Activated naive CD4-positive, alpha-beta T cell treated with anti-CD3 and anti-CD28 coated beads for 36 hours (primary cell): ENCODE data around the gene NR1I2. TPM values are rescaled to one million over a fixed set of nuclear protein-coding genes. Genes with fewer than 3 reads are reported as not detected.
A peak's percentile ranks its signal among the peaks of the same experiment; 100 is the strongest.

Experiments
- CTCF ChIA-PET: fragments of 350-600 bp; sonication (Branson Sonifier 250); formaldehyde crosslinking; loops from one replicate; lab custom pipeline; 2021; ENCODE audit warnings: antibody characterized with exemption; lab: Charles Lee
- DNase-seq: peaks from one replicate; pipeline ENCODE4 v3.0.0-alpha.2; 2020
- H3K27ac Mint-ChIP-seq: one replicate; pipeline ENCODE4 v1.8.0; 2021; ENCODE audit warnings: mild to moderate bottlenecking, mixed read lengths
- H3K27me3 Mint-ChIP-seq: one replicate; pipeline ENCODE4 v1.8.0; 2021; ENCODE audit warnings: low read depth, mixed read lengths
- H3K36me3 Mint-ChIP-seq: one replicate; pipeline ENCODE4 v1.8.0; 2021; ENCODE audit warnings: low read depth, mixed read lengths
- H3K4me1 Mint-ChIP-seq: one replicate; pipeline ENCODE4 v1.8.0; 2021; ENCODE audit warnings: low read depth, mixed read lengths
- H3K4me3 Mint-ChIP-seq: one replicate; pipeline ENCODE4 v1.8.0; 2021; ENCODE audit warnings: mild to moderate bottlenecking, moderate library complexity, mixed read lengths
- H3K9me3 Mint-ChIP-seq: one replicate; pipeline ENCODE4 v1.8.0; 2021; ENCODE audit warnings: mixed read lengths
- intact Hi-C: fragments of 100-400 bp; cut with micrococcal nuclease; formaldehyde crosslinking; loops from one replicate; pipeline ENCODE4 v1.15.1; 2023
- total RNA-seq, 2 experiments: library from RNA; stranded (reverse); gene quantifications; one replicate each; pipeline ENCODE4 v1.2.3, GENCODE V29; 2021

The NR1I2 gene
- total RNA-seq, 2 experiments from 2014 or later, result 0.88 to 0.89 TPM

- CTCF ChIA-PET, result interaction anchor here (0.9 to 2.3 kb wide), 4 partner anchors 82 to 608 kb away, joined by 3 to 5 read pairs (median 4); no protein-coding TSS in a partner anchor
- no peaks in the 10 kb centered on the region for H3K36me3 Mint-ChIP-seq
- peaks cover 10% of the 10 kb centered on the region for H3K4me1 Mint-ChIP-seq
- H3K27me3 Mint-ChIP-seq, result no peaks in the 10 kb centered on the region
- peak; percentile 53 for DNase-seq
- no peak overlapping the region for H3K27ac Mint-ChIP-seq
- H3K4me3 Mint-ChIP-seq, result peak overlapping the region; percentile 78
- intact Hi-C loops, result loop anchor here (5.0 to 10.0 kb wide), 2 partner anchors 288 to 745 kb away; no protein-coding TSS in a partner anchor
- no peaks in the 10 kb centered on the region for H3K9me3 Mint-ChIP-seq
These were observed 27.5 kb downstream of the NR1I2 start for GRCh38 chr3:119809249-119810017.

GRCh38 chr3:119810018-119810435 is 28.1 kb downstream of the NR1I2 start:
- H3K4me1 Mint-ChIP-seq, result peaks cover 10% of the 10 kb centered on the region
- intact Hi-C loops, result loop anchor here (5.0 to 10.0 kb wide), 2 partner anchors 287 to 745 kb away; no protein-coding TSS in a partner anchor
- DNase-seq, result peak; percentile 67
- no peaks in the 10 kb centered on the region for H3K36me3 Mint-ChIP-seq
- H3K27ac Mint-ChIP-seq, result peak overlapping the region; percentile 70
- CTCF ChIA-PET, result interaction anchor here (0.9 to 2.3 kb wide), 4 partner anchors 114 to 607 kb away, joined by 3 to 5 read pairs (median 4); no protein-coding TSS in a partner anchor
- H3K9me3 Mint-ChIP-seq, result no peaks in the 10 kb centered on the region
- H3K27me3 Mint-ChIP-seq, result no peaks in the 10 kb centered on the region
- H3K4me3 Mint-ChIP-seq, result peak overlapping the region; percentile 78

GRCh38 chr3:119812491-119813058 is 30.7 kb downstream of the NR1I2 start:
- CTCF ChIA-PET, result interaction anchor here (0.5 to 0.6 kb wide), 2 partner anchors 95 to 154 kb away, joined by 3 to 4 read pairs; no protein-coding TSS in a partner anchor
- intact Hi-C loops, result loop anchor here (5.0 to 10.0 kb wide), 2 partner anchors 285 to 742 kb away; no protein-coding TSS in a partner anchor

GRCh38 chr3:119815716-119816115 is 33.8 kb downstream of the NR1I2 start:
- H3K9me3 Mint-ChIP-seq, result no peaks in the 10 kb centered on the region
- no peak for DNase-seq
- CTCF ChIA-PET, result interaction anchor here (0.6 kb wide), 1 partner anchor 66 kb away, joined by 3 read pairs; no protein-coding TSS in a partner anchor

More at GRCh38 chr3:119812491-119813058, 30.7 kb downstream of the NR1I2 start:
- DNase-seq, result no peak
- H3K4me1 Mint-ChIP-seq, result peaks cover 10% of the 10 kb centered on the region
- H3K27ac Mint-ChIP-seq, result no peak overlapping the region
- H3K27me3 Mint-ChIP-seq, result no peaks in the 10 kb centered on the region
- H3K4me3 Mint-ChIP-seq, result no peak overlapping the region
- H3K9me3 Mint-ChIP-seq, result no peaks in the 10 kb centered on the region
- H3K36me3 Mint-ChIP-seq, result no peaks in the 10 kb centered on the region

GRCh38 chr3:119817071-119817470 is 35.2 kb downstream of the NR1I2 start:
- H3K27me3 Mint-ChIP-seq, result no peaks in the 10 kb centered on the region
- no peak for DNase-seq
- CTCF ChIA-PET, result interaction anchor here (0.5 to 0.7 kb wide), 2 partner anchors 30 to 235 kb away, joined by 3 to 5 read pairs; no protein-coding TSS in a partner anchor
- intact Hi-C loops, result loop anchor here (10.0 kb wide), 1 partner anchor 738 kb away; no protein-coding TSS in a partner anchor
- H3K27ac Mint-ChIP-seq, result no peak overlapping the region
- H3K36me3 Mint-ChIP-seq, result no peaks in the 10 kb centered on the region
- no peak overlapping the region for H3K4me3 Mint-ChIP-seq
- H3K4me1 Mint-ChIP-seq, result peaks cover 4% of the 10 kb centered on the region
- H3K9me3 Mint-ChIP-seq, result no peaks in the 10 kb centered on the region

More at GRCh38 chr3:119815716-119816115, 33.8 kb downstream of the NR1I2 start:
- Mint-ChIP-seq H3K27ac (no peak overlapping the region), H3K4me1 (peaks cover under 1% of the 10 kb centered on the region), H3K27me3 (no peaks in the 10 kb centered on the region), H3K36me3 (no peaks in the 10 kb centered on the region), H3K4me3 (no peak overlapping the region)
- intact Hi-C loops, result loop anchor here (10.0 kb wide), 1 partner anchor 739 kb away; no protein-coding TSS in a partner anchor

GRCh38 chr3:119817583-119818363 is 35.9 kb downstream of the NR1I2 start:
- CTCF ChIA-PET, result interaction anchor here (0.5 to 1.7 kb wide), 2 partner anchors 10 to 31 kb away, joined by 3 to 4 read pairs; no protein-coding TSS in a partner anchor
- no peak for DNase-seq
- intact Hi-C loops, result loop anchor here (10.0 kb wide), 1 partner anchor 737 kb away; no protein-coding TSS in a partner anchor
- no peaks in the 10 kb centered on the region for H3K9me3 Mint-ChIP-seq
- peaks cover 4% of the 10 kb centered on the region for H3K4me1 Mint-ChIP-seq
- no peaks in the 10 kb centered on the region for H3K36me3 Mint-ChIP-seq
- H3K27me3 Mint-ChIP-seq, result no peaks in the 10 kb centered on the region
- no peak overlapping the region for H3K27ac Mint-ChIP-seq
- no peak overlapping the region for H3K4me3 Mint-ChIP-seq

GRCh38 chr3:119818937-119819336 is 37.0 kb downstream of the NR1I2 start:
- no peak for DNase-seq
- Mint-ChIP-seq H3K4me3 (no peak overlapping the region), H3K27ac (no peak overlapping the region), H3K4me1 (peaks cover 4% of the 10 kb centered on the region), H3K9me3 (no peaks in the 10 kb centered on the region), H3K27me3 (no peaks in the 10 kb centered on the region), H3K36me3 (no peaks in the 10 kb centered on the region)
- CTCF ChIA-PET, result interaction anchor here (0.6 to 1.9 kb wide), 7 partner anchors 8 to 365 kb away, joined by 3 to 6 read pairs (median 4); no protein-coding TSS in a partner anchor
- intact Hi-C loops, result loop anchor here (10.0 kb wide), 1 partner anchor 736 kb away; no protein-coding TSS in a partner anchor

- no peak overlapping the region for H3K4me3 Mint-ChIP-seq
- no peaks in the 10 kb centered on the region for H3K9me3 Mint-ChIP-seq
- intact Hi-C loops, result loop anchor here (2.0 to 10.0 kb wide), 2 partner anchors 327 to 735 kb away; no protein-coding TSS in a partner anchor
- no peaks in the 10 kb centered on the region for H3K36me3 Mint-ChIP-seq
- DNase-seq, result no peak
- CTCF ChIA-PET, result interaction anchor here (0.7 to 1.9 kb wide), 7 partner anchors 9 to 364 kb away, joined by 3 to 6 read pairs (median 3); no protein-coding TSS in a partner anchor
- no peak overlapping the region for H3K27ac Mint-ChIP-seq
- H3K4me1 Mint-ChIP-seq, result peaks cover 4% of the 10 kb centered on the region
- H3K27me3 Mint-ChIP-seq, result no peaks in the 10 kb centered on the region
These were observed 37.9 kb downstream of the NR1I2 start for GRCh38 chr3:119819806-119820205.

GRCh38 chr3:119825820-119826219 is 43.9 kb downstream of the NR1I2 start:
- H3K27ac Mint-ChIP-seq, result no peak overlapping the region
- no peaks in the 10 kb centered on the region for H3K27me3 Mint-ChIP-seq
- no peaks in the 10 kb centered on the region for H3K9me3 Mint-ChIP-seq
- no peak for DNase-seq
- peaks cover 5% of the 10 kb centered on the region for H3K36me3 Mint-ChIP-seq
- CTCF ChIA-PET, result interaction anchor here (0.6 kb wide), 1 partner anchor 367 kb away, joined by 3 read pairs; no protein-coding TSS in a partner anchor
- no peak overlapping the region for H3K4me3 Mint-ChIP-seq
- intact Hi-C loops, result no loop called here
- H3K4me1 Mint-ChIP-seq, result peaks cover 4% of the 10 kb centered on the region

GRCh38 chr3:119826711-119827608 is 45.1 kb downstream of the NR1I2 start:
- H3K4me3 Mint-ChIP-seq, result no peak overlapping the region
- intact Hi-C loops, result no loop called here
- no peak overlapping the region for H3K27ac Mint-ChIP-seq
- no peak for DNase-seq
- no peaks in the 10 kb centered on the region for H3K9me3 Mint-ChIP-seq
- peaks cover 5% of the 10 kb centered on the region for H3K36me3 Mint-ChIP-seq
- H3K4me1 Mint-ChIP-seq, result no peaks in the 10 kb centered on the region
- H3K27me3 Mint-ChIP-seq, result no peaks in the 10 kb centered on the region
- CTCF ChIA-PET, result no interaction called here
